Tibial nerve (tissue), 4 donors: ENCODE results near the gene BCAS3. TPM values are rescaled to one million over a fixed set of nuclear protein-coding genes. Genes with fewer than 3 reads are reported as not detected.

Source experiments
- DNase-seq, 2 donors: peaks; one replicate each; pipeline ENCODE4 v3.0.0-alpha.2; 2019; ENCODE audit warnings: low spot score in 2 of 2
- H3K27ac ChIP-seq, 4 donors: fragments of 200-600 bp; sonication (generic) in 3 of 4; one replicate each; pipeline ENCODE4 v1.5.1; 2017 to 2019; ENCODE audit warnings: mild to moderate bottlenecking in 1 of 4
- H3K27me3 ChIP-seq, 2 donors: fragments of 200-600 bp; sonication (generic) in 1 of 2; one replicate each; pipeline versions ENCODE4 v1.5.1 to v1.6.0; 2017 to 2019
- H3K36me3 ChIP-seq, 3 donors: fragments of 200-600 bp; sonication (generic); one replicate each; pipeline ENCODE4 v1.5.1; 2018 to 2019
- H3K4me1 ChIP-seq, 4 donors: fragments of 200-600 bp; sonication (generic) in 3 of 4; one replicate each; pipeline ENCODE4 v1.5.1; 2017 to 2019
- H3K4me3 ChIP-seq, 4 donors: fragments of 200-600 bp; sonication (generic) in 3 of 4; one replicate each; pipeline ENCODE4 v1.5.1; 2017 to 2019; ENCODE audit warnings: mild to moderate bottlenecking in 1 of 4, moderate library complexity in 1 of 4
- H3K9me3 ChIP-seq, 4 donors: fragments of 200-600 bp; sonication (generic) in 3 of 4; one replicate each; pipeline ENCODE4 v1.5.1; 2017 to 2019
- EP300 ChIP-seq, 2 donors: sonication (generic); formaldehyde crosslinking; IDR thresholded peaks; one replicate each; pipeline ENCODE4 v1.6.1; 2017; ENCODE audit warnings: antibody characterized with exemption in 2 of 2, mild to moderate bottlenecking in 1 of 2
- POLR2A ChIP-seq, 2 donors: fragments of 450-650 bp; IDR thresholded peaks; one replicate each; pipeline ENCODE4 v1.6.1; 2017; ENCODE audit warnings: antibody characterized with exemption in 2 of 2, mild to moderate bottlenecking in 2 of 2, moderate library complexity in 2 of 2
- WGBS, 2 donors: methylation state at CpG; one replicate each; pipeline ENCODE4 v1.1.5; 2018; 5-methylcytosine and 5-hydroxymethylcytosine counted together
- total RNA-seq, 4 donors: library from RNA; depleted of rRNA; stranded (reverse); fragments of >200 nt; gene quantifications; one replicate each; pipeline ENCODE4 v1.1.0, GENCODE V29; 2016
- TF ChIP-seq, protein P1 (sequence below), 5 experiments: fragments of 200-600 bp in 3 of 5; fragments of 450-650 bp in 2 of 5; sonication (generic) in 3 of 5; IDR thresholded peaks; one replicate each; pipeline ENCODE4 v1.5.1; 2016 to 2019; ENCODE audit warnings: antibody characterized with exemption in 5 of 5, mild to moderate bottlenecking in 3 of 5, moderate library complexity in 2 of 5

BCAS3 gene
- total RNA-seq, 4 donors from 2014 or later, result 26.4 to 48.1 (median 44.8) TPM

GRCh38 chr17:61368049-61368831, 690.6 kb downstream of the BCAS3 start:
- TF ChIP-seq EP300 (IDR thresholded peaks at IDR 0.05), result no peak
- no peak for TF ChIP-seq POLR2A (IDR thresholded peaks at IDR 0.05)
- TF ChIP-seq, protein P1, sequence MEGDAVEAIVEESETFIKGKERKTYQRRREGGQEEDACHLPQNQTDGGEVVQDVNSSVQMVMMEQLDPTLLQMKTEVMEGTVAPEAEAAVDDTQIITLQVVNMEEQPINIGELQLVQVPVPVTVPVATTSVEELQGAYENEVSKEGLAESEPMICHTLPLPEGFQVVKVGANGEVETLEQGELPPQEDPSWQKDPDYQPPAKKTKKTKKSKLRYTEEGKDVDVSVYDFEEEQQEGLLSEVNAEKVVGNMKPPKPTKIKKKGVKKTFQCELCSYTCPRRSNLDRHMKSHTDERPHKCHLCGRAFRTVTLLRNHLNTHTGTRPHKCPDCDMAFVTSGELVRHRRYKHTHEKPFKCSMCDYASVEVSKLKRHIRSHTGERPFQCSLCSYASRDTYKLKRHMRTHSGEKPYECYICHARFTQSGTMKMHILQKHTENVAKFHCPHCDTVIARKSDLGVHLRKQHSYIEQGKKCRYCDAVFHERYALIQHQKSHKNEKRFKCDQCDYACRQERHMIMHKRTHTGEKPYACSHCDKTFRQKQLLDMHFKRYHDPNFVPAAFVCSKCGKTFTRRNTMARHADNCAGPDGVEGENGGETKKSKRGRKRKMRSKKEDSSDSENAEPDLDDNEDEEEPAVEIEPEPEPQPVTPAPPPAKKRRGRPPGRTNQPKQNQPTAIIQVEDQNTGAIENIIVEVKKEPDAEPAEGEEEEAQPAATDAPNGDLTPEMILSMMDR (IDR thresholded peaks at IDR 0.05), result no peak
- Histone ChIP-seq H3K36me3 (peaks cover 0 to 16% (median 0%) of the 10 kb centered on the region in 3 donors), H3K9me3 (no peaks in the 10 kb centered on the region), H3K27ac (no peak overlapping the region), H3K4me1 (no peaks in the 10 kb centered on the region), H3K4me3 (no peak overlapping the region), H3K27me3 (no peaks in the 10 kb centered on the region)
- WGBS, 2 donors, result 95 to 96% methylated on average over 25 to 27 of the region's 27 CpGs
- DNase-seq, result no peak

GRCh38 chr17:61368832-61369450, 691.3 kb downstream of the BCAS3 start:
- Histone ChIP-seq H3K27ac (no peak overlapping the region), H3K4me1 (no peaks in the 10 kb centered on the region), H3K4me3 (no peak overlapping the region), H3K27me3 (no peaks in the 10 kb centered on the region), H3K9me3 (no peaks in the 10 kb centered on the region), H3K36me3 (peaks cover 0 to 16% (median 0%) of the 10 kb centered on the region in 3 donors)
- DNase-seq, result no peak
- TF ChIP-seq, protein P1 (IDR thresholded peaks at IDR 0.05), result no peak
- no peak for TF ChIP-seq EP300 (IDR thresholded peaks at IDR 0.05)
- no peak for TF ChIP-seq POLR2A (IDR thresholded peaks at IDR 0.05)
- 89 to 90% methylated on average over 7 of the region's 7 CpGs for WGBS, 2 donors

GRCh38 chr17:61369751-61370150, 692.1 kb downstream of the BCAS3 start:
- WGBS, 2 donors, result 95 to 96% methylated on average over 10 of the region's 10 CpGs
- Histone ChIP-seq H3K4me1 (no peaks in the 10 kb centered on the region), H3K9me3 (no peaks in the 10 kb centered on the region), H3K36me3 (peaks cover 0 to 16% (median 0%) of the 10 kb centered on the region in 3 donors), H3K27ac (no peak overlapping the region), H3K27me3 (no peaks in the 10 kb centered on the region), H3K4me3 (no peak overlapping the region)
- DNase-seq, result no peak
- TF ChIP-seq, protein P1 (IDR thresholded peaks at IDR 0.05), result no peak
- TF ChIP-seq POLR2A (IDR thresholded peaks at IDR 0.05), result no peak

DNA sequence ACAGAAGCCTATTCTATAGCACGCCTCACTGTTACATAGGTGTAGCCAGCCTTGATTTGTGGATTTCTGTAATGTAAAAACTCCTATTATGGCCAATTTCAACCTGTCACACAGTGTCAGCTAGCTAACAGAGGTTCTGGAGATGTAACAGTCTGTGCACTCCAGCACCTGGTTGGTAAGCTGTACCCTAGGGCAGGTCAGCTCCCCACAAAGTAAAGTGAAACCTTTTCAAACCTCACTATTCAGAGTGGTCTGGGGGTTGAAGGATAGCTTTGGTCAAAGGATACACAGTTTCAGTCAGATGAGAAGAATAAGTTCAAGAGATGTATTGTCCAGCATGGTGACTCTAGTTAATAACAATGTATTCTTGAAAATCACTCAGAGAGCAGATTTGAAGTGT, 693.5 kb downstream of the BCAS3 start:
- Histone ChIP-seq H3K27ac (no peak overlapping the region), H3K27me3 (no peaks in the 10 kb centered on the region), H3K36me3 (peaks cover 0 to 16% (median 0%) of the 10 kb centered on the region in 3 donors), H3K9me3 (no peaks in the 10 kb centered on the region), H3K4me1 (no peaks in the 10 kb centered on the region), H3K4me3 (no peak overlapping the region)
- DNase-seq, result no peak
- TF ChIP-seq, protein P1 (IDR thresholded peaks at IDR 0.05), result no peak
- TF ChIP-seq EP300 (IDR thresholded peaks at IDR 0.05) (no peak), POLR2A (IDR thresholded peaks at IDR 0.05) (no peak)
- WGBS, 2 donors, result 100% methylated on average over 1 of the region's 1 CpG

GRCh38 chr17:61371606-61372005, 694.0 kb downstream of the BCAS3 start:
- DNase-seq, result no peak
- Histone ChIP-seq H3K36me3 (peaks cover 0 to 16% (median 0%) of the 10 kb centered on the region in 3 donors), H3K27ac (no peak overlapping the region), H3K27me3 (no peaks in the 10 kb centered on the region), H3K4me3 (no peak overlapping the region), H3K4me1 (no peaks in the 10 kb centered on the region), H3K9me3 (no peaks in the 10 kb centered on the region)
- 88 to 91% methylated on average over 8 of the region's 8 CpGs for WGBS, 2 donors
- TF ChIP-seq EP300 (IDR thresholded peaks at IDR 0.05) (no peak), POLR2A (IDR thresholded peaks at IDR 0.05) (no peak)
- TF ChIP-seq, protein P1 (IDR thresholded peaks at IDR 0.05), result no peak
